Right hindlimb (tissue), 1 donor: ENCODE data around the gene FAM120A.

Source experiments
- DNase-seq: peaks from one replicate; pipeline ENCODE4 v3.0.0-alpha.2; 2018

The FAM120A gene

GRCh38 chr9:93513606-93514005 lies 62.1 kb downstream of the FAM120A start:
- no peak for DNase-seq

- DNase-seq = no peak
Measured at GRCh38 chr9:93517331-93517730, 65.8 kb downstream of the FAM120A start.

- DNase-seq = no peak
Measured at GRCh38 chr9:93520523-93520922, 69.0 kb downstream of the FAM120A start.

GRCh38 chr9:93522736-93523135 lies 71.3 kb downstream of the FAM120A start:
- no peak for DNase-seq

GRCh38 chr9:93523518-93524144 lies 72.1 kb downstream of the FAM120A start:
- DNase-seq = no peak

- no peak for DNase-seq
Measured at GRCh38 chr9:93525476-93525875, 74.0 kb downstream of the FAM120A start.

GRCh38 chr9:93531374-93531773 lies 79.9 kb downstream of the FAM120A start:
- DNase-seq = no peak

GRCh38 chr9:93532141-93532540 lies 80.7 kb downstream of the FAM120A start:
- DNase-seq = no peak

GRCh38 chr9:93533863-93534262 lies 82.4 kb downstream of the FAM120A start:
- no peak for DNase-seq

GRCh38 chr9:93536167-93536566 lies 84.7 kb downstream of the FAM120A start:
- DNase-seq = no peak

GRCh38 chr9:93536874-93537273 lies 85.4 kb downstream of the FAM120A start:
- DNase-seq = no peak

- DNase-seq = no peak
Measured at GRCh38 chr9:93540305-93540704, 88.8 kb downstream of the FAM120A start.

- DNase-seq = no peak
Measured at GRCh38 chr9:93541005-93541404, 89.5 kb downstream of the FAM120A start.

GRCh38 chr9:93541581-93542349 lies 90.3 kb downstream of the FAM120A start:
- no peak for DNase-seq

- no peak for DNase-seq
Measured at GRCh38 chr9:93543117-93543516, 91.6 kb downstream of the FAM120A start.

- no peak for DNase-seq
Measured at GRCh38 chr9:93546356-93546755, 94.9 kb downstream of the FAM120A start.

GRCh38 chr9:93549611-93550010 lies 98.1 kb downstream of the FAM120A start:
- DNase-seq = no peak

GRCh38 chr9:93552923-93553322 lies 101.4 kb downstream of the FAM120A start:
- no peak for DNase-seq

- DNase-seq = no peak
Measured at GRCh38 chr9:93555370-93555769, 103.9 kb downstream of the FAM120A start.

GRCh38 chr9:93557366-93558137 lies 106.1 kb downstream of the FAM120A start:
- no peak for DNase-seq

GRCh38 chr9:93558503-93558902 lies 107.0 kb downstream of the FAM120A start:
- no peak for DNase-seq

GRCh38 chr9:93560991-93561390 lies 109.5 kb downstream of the FAM120A start:
- DNase-seq = no peak

GRCh38 chr9:93562157-93562556 lies 110.7 kb downstream of the FAM120A start:
- DNase-seq = no peak

- no peak for DNase-seq
Measured at GRCh38 chr9:93565089-93565488, 113.6 kb downstream of the FAM120A start.
